22Rv1 (cell line): ENCODE data around the gene NUAK2.
"Not testable (repeated sequence)": the region's sequence is repeated elsewhere in the genome, so short reads cannot be mapped to it uniquely, and the experiment has no call there.

ENCODE experiments used
- H3K27ac ChIP-seq: fragments of 450-650 bp; 2 replicates; pipeline ENCODE4 v1.5.1; 2017
- CTCF ChIP-seq: fragments of 450-650 bp; IDR thresholded peaks from 2 replicates; pipeline ENCODE4 v1.5.1; 2017; ENCODE audit warnings: mild to moderate bottlenecking
- ZFX ChIP-seq: fragments of 450-650 bp; IDR thresholded peaks from 2 replicates; pipeline ENCODE4 v1.6.1; 2017; ENCODE audit warnings: antibody characterized with exemption, borderline replicate concordance

NUAK2 gene

GRCh38 chr1:205285381-205286101, 36.0 kb downstream of the NUAK2 start:
- no peak overlapping the region for H3K27ac ChIP-seq
- no peak for TF ChIP-seq ZFX
- TF ChIP-seq CTCF: no peak

GRCh38 chr1:205284420-205285144, 37.0 kb downstream of the NUAK2 start:
- no peak for TF ChIP-seq CTCF
- TF ChIP-seq ZFX: no peak
- H3K27ac ChIP-seq: no peak overlapping the region

- no peak overlapping the region for H3K27ac ChIP-seq
- no peak for TF ChIP-seq ZFX
- TF ChIP-seq CTCF: no peak
Measured at GRCh38 chr1:205283270-205284147, 38.0 kb downstream of the NUAK2 start.

GRCh38 chr1:205280666-205281395, 40.7 kb downstream of the NUAK2 start:
- H3K27ac ChIP-seq: not testable (repeated sequence)

- TF ChIP-seq CTCF (no peak), ZFX (no peak)
- H3K27ac ChIP-seq: no peak overlapping the region
Measured at GRCh38 chr1:205279986-205280385, 41.6 kb downstream of the NUAK2 start.

- no peak overlapping the region for H3K27ac ChIP-seq
- TF ChIP-seq CTCF (no peak), ZFX (no peak)
Measured at GRCh38 chr1:205276689-205277065, 44.9 kb downstream of the NUAK2 start.

GRCh38 chr1:205275916-205276688, 45.4 kb downstream of the NUAK2 start:
- no peak overlapping the region for H3K27ac ChIP-seq
- TF ChIP-seq ZFX: no peak
